Panc1 (cell line): Measurements from ENCODE around the gene VPS50.

Experiments
- CTCF ChIP-seq: fragments of 450-650 bp; IDR thresholded peaks from 2 replicates; pipeline ENCODE4 v1.5.1; 2017; ENCODE audit warnings: mild to moderate bottlenecking
- POLR2AphosphoS5 ChIP-seq: IDR thresholded peaks from 2 replicates; pipeline ENCODE4 v1.6.1; 2012; ENCODE audit warnings: mild to moderate bottlenecking, low read depth, low read length, moderate library complexity
- REST ChIP-seq, 2 experiments: IDR thresholded peaks; 2 replicates each; pipeline ENCODE4 v1.6.1; 2011 to 2012; ENCODE audit warnings: low read depth in 2 of 2, control low read depth in 1 of 2, low read length in 1 of 2, mild to moderate bottlenecking in 1 of 2, moderate library complexity in 1 of 2; ENCODE audit not compliant: insufficient read depth in 1 of 2
- SIN3A ChIP-seq: IDR thresholded peaks from 2 replicates; pipeline ENCODE4 v1.6.1; 2012; ENCODE audit warnings: low read depth, mild to moderate bottlenecking, low read length, moderate library complexity, borderline replicate concordance; ENCODE audit not compliant: insufficient read depth
- TCF7L2 ChIP-seq: IDR thresholded peaks from 2 replicates; pipeline ENCODE4 v1.6.1; 2011; ENCODE audit warnings: mild to moderate bottlenecking, low read depth, low read length, inconsistent platforms

GRCh38 chr7:93337052-93337451, 104.9 kb downstream of the VPS50 start:
- TF ChIP-seq REST (IDR thresholded peaks at IDR 0.05; ENCODE audit: insufficient read depth in 1 of 2, low read depth in 2 of 2, low read length in 1 of 2) (no peak), CTCF (no peak), POLR2AphosphoS5 (no peak), SIN3A (no peak), TCF7L2 (no peak)
